Measurements from ENCODE around the gene FOXL3. TPM values are rescaled to one million over a fixed set of nuclear protein-coding genes. Genes with fewer than 3 reads are reported as not detected.
A peak's percentile ranks its signal among the peaks of the same experiment; 100 is the strongest.
"Not testable (repeated sequence)": the region's sequence is repeated elsewhere in the genome, so short reads cannot be mapped to it uniquely, and the experiment has no call there.

FOXL3 gene
- total RNA-seq (not detected), total RNA-seq (0 to 0.07 (median 0) reads per million in 172 experiments)
- polyA plus RNA-seq (2013, experiment 1 of 2): not detected
- not detected for polyA plus RNA-seq (2013, experiment 2 of 2)

- H3K36me3 ChIP-seq (ENCODE audit: insufficient read depth, low read length): no peaks in the 10 kb centered on the region
- Mint-ChIP-seq H3K4me3 (no peak within 1 kb of the TSS), H3K36me3 (ENCODE audit: low read depth) (no peaks in the 10 kb centered on the region), H3K27me3 (peaks cover 49% of the 10 kb centered on the region), H3K9me3 (no peaks in the 10 kb centered on the region), H3K27ac (no peak within 1 kb of the TSS), H3K4me1 (ENCODE audit: low read depth) (no peaks in the 10 kb centered on the region)
- intact Hi-C loops (cut with DNase I, micrococcal nuclease): no loop called here
- peak in 1 of 14 experiments; percentile 15 for DNase-seq
- TF ChIP-seq CTCF (IDR thresholded peaks at IDR 0.05): no peak
- CTCF ChIA-PET: no interaction called here
- H3K27ac ChIP-seq (ENCODE audit: low read depth in 1 of 2, low read length in 2 of 2): no peak within 1 kb of the TSS
- peaks cover 36 to 53% of the 10 kb centered on the region in 2 experiments for H3K27me3 ChIP-seq (ENCODE audit: control insufficient read depth in 1 of 2, insufficient read depth in 2 of 2, low read length in 2 of 2)
- H3K4me1 ChIP-seq (ENCODE audit: insufficient read depth, low read length): no peaks in the 10 kb centered on the region
- no peak within 1 kb of the TSS for H3K4me3 ChIP-seq (ENCODE audit: low read length)
- H3K9me3 ChIP-seq (ENCODE audit: control insufficient read depth in 1 of 2, insufficient read depth in 1 of 2, low read length in 2 of 2): peaks cover 0 to 30% of the 10 kb centered on the region in 2 experiments
- no peak for ATAC-seq (ENCODE audit: poor library complexity)
- POLR2A ChIA-PET: no interaction called here
Observed at GRCh38 chr7:289756-290553, at the start of gene FOXL3. TSS of gene FOXL3 (plus strand) at chr7:290170. CDS start at chr7:290170, 0 bp downstream.

- Mint-ChIP-seq H3K36me3 (ENCODE audit: low read depth) (no peaks in the 10 kb centered on the region), H3K4me3 (no peak overlapping the region), H3K9me3 (no peaks in the 10 kb centered on the region), H3K27ac (no peak overlapping the region), H3K4me1 (ENCODE audit: low read depth) (no peaks in the 10 kb centered on the region), H3K27me3 (no peaks in the 10 kb centered on the region)
- POLR2A ChIA-PET: no interaction called here
- H3K27me3 ChIP-seq (ENCODE audit: control insufficient read depth in 1 of 2, insufficient read depth in 2 of 2, low read length in 2 of 2): no peaks in the 10 kb centered on the region
- intact Hi-C loops (cut with DNase I, micrococcal nuclease): no loop called here
- ATAC-seq (ENCODE audit: poor library complexity) (no peak), DNase-seq (peak in 1 of 14 experiments; percentile 4)
- no peak overlapping the region for H3K27ac ChIP-seq (ENCODE audit: low read depth in 1 of 2, low read length in 2 of 2)
- no peaks in the 10 kb centered on the region for H3K36me3 ChIP-seq (ENCODE audit: insufficient read depth, low read length)
- H3K9me3 ChIP-seq (ENCODE audit: control insufficient read depth in 1 of 2, insufficient read depth in 1 of 2, low read length in 2 of 2): peaks cover 0 to 20% of the 10 kb centered on the region in 2 experiments
- CTCF ChIA-PET: no interaction called here
- H3K4me3 ChIP-seq (ENCODE audit: low read length): no peak overlapping the region
- no peaks in the 10 kb centered on the region for H3K4me1 ChIP-seq (ENCODE audit: insufficient read depth, low read length)
- TF ChIP-seq CTCF (IDR thresholded peaks at IDR 0.05): no peak
Observed at GRCh38 chr7:240887-241421, 49.0 kb upstream of the FOXL3 start.

- DNase-seq: no peak
- H3K4me3 ChIP-seq (ENCODE audit: low read length): no peak overlapping the region
- H3K36me3 ChIP-seq (ENCODE audit: insufficient read depth, low read length): no peaks in the 10 kb centered on the region
- ChIA-PET POLR2A (no interaction called here), CTCF (no interaction called here)
- H3K4me1 Mint-ChIP-seq (ENCODE audit: low read depth): no peaks in the 10 kb centered on the region
- H3K27me3 Mint-ChIP-seq: no peaks in the 10 kb centered on the region
- intact Hi-C loops (cut with DNase I, micrococcal nuclease): no loop called here
- no peaks in the 10 kb centered on the region for H3K4me1 ChIP-seq (ENCODE audit: insufficient read depth, low read length)
- no peak for TF ChIP-seq CTCF (IDR thresholded peaks at IDR 0.05)
- no peaks in the 10 kb centered on the region for H3K9me3 Mint-ChIP-seq
- no peaks in the 10 kb centered on the region for H3K36me3 Mint-ChIP-seq (ENCODE audit: low read depth)
- H3K27ac Mint-ChIP-seq: no peak overlapping the region
- no peak overlapping the region for H3K4me3 Mint-ChIP-seq
- no peak overlapping the region for H3K27ac ChIP-seq (ENCODE audit: low read depth in 1 of 2, low read length in 2 of 2)
- H3K27me3 ChIP-seq (ENCODE audit: control insufficient read depth in 1 of 2, insufficient read depth in 2 of 2, low read length in 2 of 2): no peaks in the 10 kb centered on the region
- no peak for ATAC-seq (ENCODE audit: poor library complexity)
- H3K9me3 ChIP-seq (ENCODE audit: control insufficient read depth in 1 of 2, insufficient read depth in 1 of 2, low read length in 2 of 2): peaks cover 0 to 15% of the 10 kb centered on the region in 2 experiments
Observed at GRCh38 chr7:241513-241912, 48.5 kb upstream of the FOXL3 start.

- not testable (repeated sequence) for H3K27me3 Mint-ChIP-seq
Observed at GRCh38 chr7:242826-243579, 47.0 kb upstream of the FOXL3 start.

GRCh38 chr7:243580-243978, 46.4 kb upstream of the FOXL3 start:
- H3K27ac ChIP-seq (ENCODE audit: low read depth in 1 of 2, low read length in 2 of 2); ATAC-seq (ENCODE audit: poor library complexity); POLR2A ChIA-PET; H3K4me1 ChIP-seq (ENCODE audit: insufficient read depth, low read length); H3K36me3 ChIP-seq (ENCODE audit: insufficient read depth, low read length); H3K27me3 ChIP-seq (ENCODE audit: control insufficient read depth in 1 of 2, insufficient read depth in 2 of 2, low read length in 2 of 2); H3K27me3 Mint-ChIP-seq; H3K9me3 ChIP-seq (ENCODE audit: control insufficient read depth in 1 of 2, insufficient read depth in 1 of 2, low read length in 2 of 2); H3K9me3 Mint-ChIP-seq; H3K36me3 Mint-ChIP-seq (ENCODE audit: low read depth); H3K4me1 Mint-ChIP-seq (ENCODE audit: low read depth); CTCF ChIA-PET; H3K4me3 ChIP-seq (ENCODE audit: low read length); H3K27ac Mint-ChIP-seq; intact Hi-C loops (cut with DNase I, micrococcal nuclease); DNase-seq; H3K4me3 Mint-ChIP-seq: not testable (repeated sequence)

More at GRCh38 chr7:242826-243579, 47.0 kb upstream of the FOXL3 start:
- H3K27ac ChIP-seq (ENCODE audit: low read depth in 1 of 2, low read length in 2 of 2); CTCF ChIA-PET; H3K4me3 Mint-ChIP-seq; H3K27ac Mint-ChIP-seq; H3K9me3 ChIP-seq (ENCODE audit: control insufficient read depth in 1 of 2, insufficient read depth in 1 of 2, low read length in 2 of 2); intact Hi-C loops (cut with DNase I, micrococcal nuclease); H3K4me1 Mint-ChIP-seq (ENCODE audit: low read depth); H3K4me3 ChIP-seq (ENCODE audit: low read length); H3K36me3 Mint-ChIP-seq (ENCODE audit: low read depth); DNase-seq; H3K4me1 ChIP-seq (ENCODE audit: insufficient read depth, low read length); ATAC-seq (ENCODE audit: poor library complexity); H3K36me3 ChIP-seq (ENCODE audit: insufficient read depth, low read length); H3K27me3 ChIP-seq (ENCODE audit: control insufficient read depth in 1 of 2, insufficient read depth in 2 of 2, low read length in 2 of 2); H3K9me3 Mint-ChIP-seq; POLR2A ChIA-PET: not testable (repeated sequence)
